Neural progenitor cell (in vitro differentiated cells): Measurements from ENCODE around the gene SH3TC1.

Experiments
- CTCF ChIP-seq: fragments of 200-600 bp; sonication (generic); IDR thresholded peaks from 2 replicates; pipeline ENCODE4 v1.5.1; 2017; ENCODE audit warnings: antibody characterized with exemption, mild to moderate bottlenecking
- EZH2 ChIP-seq: fragments of 200-600 bp; sonication (generic); IDR thresholded peaks from 2 replicates; pipeline ENCODE4 v1.6.1; 2017; ENCODE audit warnings: antibody characterized with exemption, mild to moderate bottlenecking, moderate library complexity
- EZH2phosphoT487 ChIP-seq: fragments of 200-600 bp; sonication (generic); IDR thresholded peaks from 2 replicates; pipeline ENCODE4 v1.6.1; 2017; ENCODE audit warnings: antibody characterized with exemption

- TF ChIP-seq EZH2 (no peak), CTCF (no peak), EZH2phosphoT487 (no peak)
Measured at GRCh38 chr4:8276358-8277240, 77.5 kb downstream of the SH3TC1 start.
